ENCODE results near the gene ZNF750. TPM values are rescaled to one million over a fixed set of nuclear protein-coding genes. Genes with fewer than 3 reads are reported as not detected.

ZNF750 gene
- total RNA-seq, 3 donors from 2014 or later: not detected

GRCh38 chr17:82814834-82815233 is 25.0 kb downstream of the ZNF750 start:
- ATAC-seq: peak; percentile 42
- peaks cover 16% of the 10 kb centered on the region for H3K4me1 ChIP-seq (ENCODE audit: low read depth)
- H3K9me3 ChIP-seq: no peaks in the 10 kb centered on the region
- no peak for TF ChIP-seq CTCF (IDR thresholded peaks at IDR 0.05)
- intact Hi-C loops (cut with DNase I, micrococcal nuclease): no loop called here
- DNase-seq: peak in 2 of 3 donors; percentile 51 to 56
- no peak overlapping the region for H3K4me3 ChIP-seq
- no peaks in the 10 kb centered on the region for H3K36me3 ChIP-seq (ENCODE audit: low read depth)

- Histone ChIP-seq H3K4me1 (ENCODE audit: low read depth) (peaks cover 16% of the 10 kb centered on the region), H3K4me3 (no peak overlapping the region), H3K9me3 (no peaks in the 10 kb centered on the region), H3K36me3 (ENCODE audit: low read depth) (no peaks in the 10 kb centered on the region)
- DNase-seq (peak in 1 of 3 donors; percentile 22), ATAC-seq (no peak)
- TF ChIP-seq CTCF (IDR thresholded peaks at IDR 0.05): no peak
- intact Hi-C loops (cut with DNase I, micrococcal nuclease): no loop called here
Measured at GRCh38 chr17:82813299-82814051, 26.3 kb downstream of the ZNF750 start.

GRCh38 chr17:82812601-82813000 is 27.2 kb downstream of the ZNF750 start:
- intact Hi-C loops (cut with DNase I, micrococcal nuclease): no loop called here
- H3K9me3 ChIP-seq: no peaks in the 10 kb centered on the region
- peaks cover 16% of the 10 kb centered on the region for H3K4me1 ChIP-seq (ENCODE audit: low read depth)
- ATAC-seq: no peak
- peak in 1 of 3 donors; percentile 28 for DNase-seq
- no peak for TF ChIP-seq CTCF (IDR thresholded peaks at IDR 0.05)
- H3K36me3 ChIP-seq (ENCODE audit: low read depth): no peaks in the 10 kb centered on the region
- no peak overlapping the region for H3K4me3 ChIP-seq

- Histone ChIP-seq H3K9me3 (no peaks in the 10 kb centered on the region), H3K4me1 (ENCODE audit: low read depth) (peaks cover 16% of the 10 kb centered on the region), H3K36me3 (ENCODE audit: low read depth) (no peaks in the 10 kb centered on the region), H3K4me3 (no peak overlapping the region)
- intact Hi-C loops (cut with DNase I, micrococcal nuclease): no loop called here
- no peak for TF ChIP-seq CTCF (IDR thresholded peaks at IDR 0.05)
- ATAC-seq (no peak), DNase-seq (peak in 1 of 3 donors; percentile 29)
Measured at GRCh38 chr17:82812058-82812457, 27.8 kb downstream of the ZNF750 start.

- Histone ChIP-seq H3K4me3 (no peak overlapping the region), H3K9me3 (no peaks in the 10 kb centered on the region), H3K36me3 (ENCODE audit: low read depth) (no peaks in the 10 kb centered on the region), H3K4me1 (ENCODE audit: low read depth) (peaks cover 15% of the 10 kb centered on the region)
- ATAC-seq: no peak
- intact Hi-C loops (cut with DNase I, micrococcal nuclease): no loop called here
- no peak for TF ChIP-seq CTCF (IDR thresholded peaks at IDR 0.05)
- DNase-seq: peak in 1 of 3 donors; percentile 37
Measured at GRCh38 chr17:82810644-82811430, 29.0 kb downstream of the ZNF750 start.

Measured in mucosa of descending colon (tissue), 3 donors.